ENCODE data around the gene ADH4.

DNA sequence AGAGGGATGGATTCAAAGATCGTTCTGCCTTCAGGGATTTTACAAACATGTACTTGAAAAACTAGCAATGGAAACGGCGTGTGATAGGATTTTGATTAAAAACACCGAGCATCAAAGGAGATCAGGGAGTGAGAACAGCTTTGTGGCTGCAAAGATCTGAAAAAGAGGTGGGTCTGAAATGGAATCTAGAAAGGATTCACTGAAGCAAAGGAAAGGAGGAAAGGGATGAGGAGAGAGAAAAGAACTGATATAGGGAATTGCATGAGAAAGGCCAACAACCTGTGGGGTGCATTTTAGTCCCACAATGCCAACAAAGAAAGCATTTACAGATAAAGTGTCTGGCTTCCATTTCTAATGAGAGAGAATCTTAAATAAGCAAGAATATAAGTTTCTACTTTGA, 23.1 kb downstream of the ADH4 start:
- TF ChIP-seq EZH2 (IDR thresholded peaks at IDR 0.05; ENCODE audit: borderline replicate concordance, low read depth, low read length, poor library complexity, severe bottlenecking): no peak
- TF ChIP-seq, protein P1, sequence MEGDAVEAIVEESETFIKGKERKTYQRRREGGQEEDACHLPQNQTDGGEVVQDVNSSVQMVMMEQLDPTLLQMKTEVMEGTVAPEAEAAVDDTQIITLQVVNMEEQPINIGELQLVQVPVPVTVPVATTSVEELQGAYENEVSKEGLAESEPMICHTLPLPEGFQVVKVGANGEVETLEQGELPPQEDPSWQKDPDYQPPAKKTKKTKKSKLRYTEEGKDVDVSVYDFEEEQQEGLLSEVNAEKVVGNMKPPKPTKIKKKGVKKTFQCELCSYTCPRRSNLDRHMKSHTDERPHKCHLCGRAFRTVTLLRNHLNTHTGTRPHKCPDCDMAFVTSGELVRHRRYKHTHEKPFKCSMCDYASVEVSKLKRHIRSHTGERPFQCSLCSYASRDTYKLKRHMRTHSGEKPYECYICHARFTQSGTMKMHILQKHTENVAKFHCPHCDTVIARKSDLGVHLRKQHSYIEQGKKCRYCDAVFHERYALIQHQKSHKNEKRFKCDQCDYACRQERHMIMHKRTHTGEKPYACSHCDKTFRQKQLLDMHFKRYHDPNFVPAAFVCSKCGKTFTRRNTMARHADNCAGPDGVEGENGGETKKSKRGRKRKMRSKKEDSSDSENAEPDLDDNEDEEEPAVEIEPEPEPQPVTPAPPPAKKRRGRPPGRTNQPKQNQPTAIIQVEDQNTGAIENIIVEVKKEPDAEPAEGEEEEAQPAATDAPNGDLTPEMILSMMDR (conservative IDR thresholded peaks at IDR 0.05; ENCODE audit: low read depth, low read length): no peak

All from A673 (cell line).